Mucosa of descending colon (tissue), 3 donors: Measurements from ENCODE around the gene PDE3A. TPM values are rescaled to one million over a fixed set of nuclear protein-coding genes. Genes with fewer than 3 reads are reported as not detected.

ENCODE experiments used
- ATAC-seq: fragments of 200-7000 bp; cut with Tn5 transposase; one replicate; pipeline ENCODE4 v1.9.1; 2020; ENCODE audit warnings: mild to moderate bottlenecking, moderate library complexity
- DNase-seq, 3 donors: peaks; one replicate each; pipeline ENCODE4 v3.0.0-alpha.2; 2020
- H3K36me3 ChIP-seq: fragments of 200-600 bp; one replicate; pipeline ENCODE4 v1.8.0; 2021; ENCODE audit warnings: low read depth, mild to moderate bottlenecking
- H3K4me1 ChIP-seq: fragments of 200-600 bp; one replicate; pipeline ENCODE4 v1.8.0; 2021; ENCODE audit warnings: low read depth, mild to moderate bottlenecking
- H3K4me3 ChIP-seq: fragments of 200-600 bp; one replicate; pipeline ENCODE4 v1.8.0; 2021; ENCODE audit warnings: mild to moderate bottlenecking
- H3K9me3 ChIP-seq: fragments of 200-600 bp; one replicate; pipeline ENCODE4 v1.8.0; 2021; ENCODE audit warnings: mild to moderate bottlenecking
- intact Hi-C, 2 donors: fragments of 100-400 bp; cut with DNase I in 1 of 2; cut with micrococcal nuclease in 1 of 2; formaldehyde crosslinking; loops; one replicate each; pipeline versions ENCODE4 v1.11.0 to v1.11.1; 2022; cut with DNase I, micrococcal nuclease
- total RNA-seq, 3 donors: library from RNA; stranded (reverse); fragmentation: NEBNext Ultra II Directional in 2 of 3; extraction: Animal tissue kit (Norgen Biotek cat#: 25700) in 2 of 3; gene quantifications; one replicate each; pipeline versions ENCODE4 v1.2.1 to v1.2.4, GENCODE V29; 2021 to 2023
- TF ChIP-seq, protein P1 (sequence below): fragments of 200-600 bp; IDR thresholded peaks from one replicate; pipeline ENCODE4 v1.8.0; 2022; ENCODE audit warnings: antibody characterized with exemption, mild to moderate bottlenecking
- donor health status: DM: no; HTN: no; CAD: no; lungs with moderate emphysema.
- donor health status: DM: no; HTN: no; CAD: no.
- donor health status: DM: no; HTN: yes; CAD: no.

The PDE3A gene
- total RNA-seq, 3 donors from 2014 or later, result 47.2 to 84.1 (median 83.9) TPM

DNA sequence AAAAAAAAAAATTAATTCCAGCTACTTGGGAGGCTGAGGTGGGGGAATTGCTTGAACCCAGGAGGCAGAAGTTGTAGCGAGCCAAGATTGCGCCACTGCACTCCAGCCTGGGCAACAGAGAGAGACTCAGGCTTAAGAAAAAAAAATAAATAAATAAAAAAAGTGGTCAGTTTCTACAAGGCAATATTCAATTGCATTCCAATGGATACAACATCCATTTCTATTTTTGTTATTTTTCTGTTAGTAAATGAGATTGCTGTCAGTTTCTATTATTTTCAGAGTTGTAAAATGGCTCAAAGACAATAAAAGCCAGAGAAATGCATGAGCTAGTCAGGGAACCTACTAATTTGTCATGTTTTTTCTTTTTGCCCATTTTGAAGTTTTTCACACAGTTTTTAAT, 119.2 kb downstream of the PDE3A start:
- ATAC-seq (no peak), DNase-seq (no peak)
- Histone ChIP-seq H3K4me3 (no peak overlapping the region), H3K4me1 (no peaks in the 10 kb centered on the region), H3K36me3 (no peaks in the 10 kb centered on the region), H3K9me3 (no peaks in the 10 kb centered on the region)
- intact Hi-C loops, result no loop called here
- TF ChIP-seq, protein P1, sequence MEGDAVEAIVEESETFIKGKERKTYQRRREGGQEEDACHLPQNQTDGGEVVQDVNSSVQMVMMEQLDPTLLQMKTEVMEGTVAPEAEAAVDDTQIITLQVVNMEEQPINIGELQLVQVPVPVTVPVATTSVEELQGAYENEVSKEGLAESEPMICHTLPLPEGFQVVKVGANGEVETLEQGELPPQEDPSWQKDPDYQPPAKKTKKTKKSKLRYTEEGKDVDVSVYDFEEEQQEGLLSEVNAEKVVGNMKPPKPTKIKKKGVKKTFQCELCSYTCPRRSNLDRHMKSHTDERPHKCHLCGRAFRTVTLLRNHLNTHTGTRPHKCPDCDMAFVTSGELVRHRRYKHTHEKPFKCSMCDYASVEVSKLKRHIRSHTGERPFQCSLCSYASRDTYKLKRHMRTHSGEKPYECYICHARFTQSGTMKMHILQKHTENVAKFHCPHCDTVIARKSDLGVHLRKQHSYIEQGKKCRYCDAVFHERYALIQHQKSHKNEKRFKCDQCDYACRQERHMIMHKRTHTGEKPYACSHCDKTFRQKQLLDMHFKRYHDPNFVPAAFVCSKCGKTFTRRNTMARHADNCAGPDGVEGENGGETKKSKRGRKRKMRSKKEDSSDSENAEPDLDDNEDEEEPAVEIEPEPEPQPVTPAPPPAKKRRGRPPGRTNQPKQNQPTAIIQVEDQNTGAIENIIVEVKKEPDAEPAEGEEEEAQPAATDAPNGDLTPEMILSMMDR, result no peak

DNA sequence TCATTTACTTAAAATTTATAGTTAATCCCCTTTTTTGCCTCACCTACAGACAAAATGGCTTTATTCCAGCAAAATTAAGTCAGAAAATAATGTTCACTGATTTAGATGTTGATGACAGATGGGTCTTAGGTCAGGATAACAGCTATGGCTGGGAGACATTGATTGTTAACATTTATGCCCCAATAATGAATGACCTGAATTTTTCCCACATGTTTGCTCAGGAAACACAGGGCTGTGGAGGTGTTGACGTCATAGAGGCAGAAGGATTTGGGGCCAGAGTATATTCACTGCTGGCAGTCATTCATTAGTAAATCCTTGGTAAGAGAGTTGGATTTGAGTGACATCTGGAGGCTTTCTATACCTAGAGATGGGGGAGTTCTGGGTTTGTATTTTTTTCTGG, 121.3 kb downstream of the PDE3A start:
- intact Hi-C loops, result no loop called here
- TF ChIP-seq, protein P1, result no peak
- Histone ChIP-seq H3K4me1 (no peaks in the 10 kb centered on the region), H3K9me3 (no peaks in the 10 kb centered on the region), H3K4me3 (no peak overlapping the region), H3K36me3 (no peaks in the 10 kb centered on the region)
- ATAC-seq (no peak), DNase-seq (no peak)

DNA sequence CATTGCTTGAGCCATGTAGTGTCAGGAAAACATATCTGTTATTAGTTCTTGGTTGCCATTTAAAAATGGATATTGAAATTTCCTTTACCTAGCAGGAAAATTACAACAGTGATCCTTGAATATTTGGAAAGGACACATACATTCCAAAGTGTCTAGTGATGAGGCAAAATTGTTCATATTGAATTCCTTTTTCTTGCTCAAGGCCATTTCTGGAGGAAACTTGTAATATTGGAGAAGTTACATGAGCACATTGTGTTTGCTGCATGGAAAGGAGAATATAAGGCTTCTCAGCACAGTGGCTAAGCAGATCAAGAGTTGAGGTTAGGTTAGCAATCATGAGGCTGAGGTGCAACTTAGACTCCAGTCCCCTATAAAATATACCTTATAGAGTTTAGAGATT, 121.9 kb downstream of the PDE3A start:
- no peaks in the 10 kb centered on the region for H3K4me1 ChIP-seq
- no peak for ATAC-seq
- no peak for DNase-seq

DNA sequence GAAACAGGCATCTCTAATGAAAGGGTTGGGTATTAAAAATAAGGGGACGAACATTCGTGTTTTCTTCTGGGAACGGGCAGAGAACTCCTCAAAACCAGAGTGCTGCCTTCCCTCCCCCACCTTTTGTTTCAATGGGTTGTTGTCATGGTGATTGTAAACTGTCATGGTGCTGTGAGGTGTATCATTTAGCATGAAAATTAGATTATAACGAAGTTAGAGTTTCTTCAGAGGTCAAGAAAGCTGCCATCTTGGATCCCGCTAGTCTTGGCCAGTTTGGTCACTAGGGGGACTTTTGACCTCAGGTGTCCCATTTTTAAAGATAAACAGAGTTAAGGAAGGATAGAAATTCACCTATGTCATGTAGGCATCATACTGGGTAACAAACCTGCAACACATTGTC, 123.0 kb downstream of the PDE3A start:
- Histone ChIP-seq H3K36me3 (no peaks in the 10 kb centered on the region), H3K4me3 (no peak overlapping the region), H3K4me1 (no peaks in the 10 kb centered on the region), H3K9me3 (no peaks in the 10 kb centered on the region)
- DNase-seq (no peak), ATAC-seq (no peak)
- intact Hi-C loops, result no loop called here
- TF ChIP-seq, protein P1, result no peak

More for the DNA sequence above, 121.9 kb downstream of the PDE3A start:
- TF ChIP-seq, protein P1, result no peak
- H3K4me3 ChIP-seq, result no peak overlapping the region
- no peaks in the 10 kb centered on the region for H3K36me3 ChIP-seq
- H3K9me3 ChIP-seq, result no peaks in the 10 kb centered on the region
- intact Hi-C loops, result no loop called here

DNA sequence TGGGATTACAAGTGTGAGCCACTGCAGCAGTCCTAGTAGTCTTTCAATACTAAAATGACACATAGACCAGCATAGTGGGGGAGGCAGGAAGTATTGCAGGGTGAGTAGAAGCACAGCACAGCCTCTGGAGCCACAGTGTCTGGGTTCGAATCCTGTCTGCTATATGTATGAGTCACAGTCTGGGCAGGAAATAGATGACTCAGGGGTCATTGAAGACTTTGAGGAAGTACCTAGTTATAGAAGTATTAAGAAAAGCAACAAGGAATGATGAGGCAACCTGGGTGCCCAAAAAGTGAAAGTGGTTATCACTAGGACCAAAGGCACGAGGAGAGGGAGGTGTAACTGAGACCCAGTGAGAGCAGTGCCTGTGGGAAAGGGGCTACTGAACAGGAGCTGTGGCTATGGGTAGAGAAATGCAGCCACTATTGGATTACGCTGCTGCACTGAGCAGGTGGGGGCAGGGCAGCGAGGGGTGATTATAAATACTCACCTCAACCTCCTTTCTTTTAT, 124.0 kb downstream of the PDE3A start:
- Histone ChIP-seq H3K4me1 (no peaks in the 10 kb centered on the region), H3K9me3 (no peaks in the 10 kb centered on the region), H3K36me3 (no peaks in the 10 kb centered on the region), H3K4me3 (no peak overlapping the region)
- intact Hi-C loops, result no loop called here
- no peak for DNase-seq
- TF ChIP-seq, protein P1, result no peak
- peak; percentile 90 for ATAC-seq

DNA sequence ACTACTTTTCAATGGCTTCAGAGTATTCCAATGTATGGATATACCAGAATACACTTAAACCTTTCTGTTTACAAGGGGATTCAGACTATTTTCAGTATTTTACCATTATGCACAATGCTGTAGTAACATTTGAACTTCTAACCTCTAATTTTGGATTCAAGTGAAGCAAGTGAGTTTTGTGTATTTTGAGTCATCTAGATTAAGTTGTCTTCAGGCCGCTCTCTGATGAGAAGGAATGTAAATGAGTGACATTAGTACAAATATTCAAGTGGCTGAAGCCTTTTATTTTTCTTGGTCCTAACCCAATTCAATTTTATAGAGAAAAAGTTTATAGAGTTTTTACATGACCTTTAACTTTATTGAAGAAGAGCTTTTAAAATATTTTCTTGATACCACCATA, 125.6 kb downstream of the PDE3A start:
- no peaks in the 10 kb centered on the region for H3K4me1 ChIP-seq
- no peak overlapping the region for H3K4me3 ChIP-seq
- no peak for ATAC-seq
- H3K9me3 ChIP-seq, result no peaks in the 10 kb centered on the region
- DNase-seq, result no peak
- TF ChIP-seq, protein P1, result no peak
- intact Hi-C loops, result no loop called here
- no peaks in the 10 kb centered on the region for H3K36me3 ChIP-seq
